Choroid plexus epithelial cell (primary cell): ENCODE results near the gene ST7L.
"Not testable (repeated sequence)": the region's sequence is repeated elsewhere in the genome, so short reads cannot be mapped to it uniquely, and the experiment has no call there.

ENCODE experiments used
- DNase-seq: peaks from one replicate; pipeline ENCODE4 v3.0.0-alpha.2; 2010; ENCODE audit warnings: low read depth
- H3K4me3 ChIP-seq: 2 replicates; pipeline ENCODE4 v1.5.1; 2011; ENCODE audit warnings: low read depth, mild to moderate bottlenecking, control low read depth, low read length, moderate library complexity
- CTCF ChIP-seq: conservative IDR thresholded peaks from 2 replicates; pipeline ENCODE4 v1.5.1; 2011; ENCODE audit warnings: low read depth, mild to moderate bottlenecking, control low read depth, inconsistent platforms, low read length, moderate library complexity

The ST7L gene

GRCh38 chr1:112618721-112619517 lies at the start of gene ST7L:
Gene ST7L (minus strand): TSS chr1:112619141. CDS start chr1:112619113, 28 bp downstream.
- H3K4me3 ChIP-seq: peak within 1 kb of the TSS; percentile 99
- no peak for TF ChIP-seq CTCF
- DNase-seq: peak; percentile 69

GRCh38 chr1:112666946-112667345 lies 48.0 kb upstream of the ST7L start:
- no peak for DNase-seq
- TF ChIP-seq CTCF: no peak
- no peak overlapping the region for H3K4me3 ChIP-seq

- no peak for DNase-seq
- H3K4me3 ChIP-seq: no peak overlapping the region
- TF ChIP-seq CTCF: no peak
Measured at GRCh38 chr1:112665857-112666256, 46.9 kb upstream of the ST7L start.

GRCh38 chr1:112651205-112651604 lies 32.3 kb upstream of the ST7L start:
- no peak for DNase-seq
- no peak overlapping the region for H3K4me3 ChIP-seq
- no peak for TF ChIP-seq CTCF

GRCh38 chr1:112646225-112646624 lies 27.3 kb upstream of the ST7L start:
- no peak for DNase-seq
- no peak overlapping the region for H3K4me3 ChIP-seq
- no peak for TF ChIP-seq CTCF

- DNase-seq: no peak
- no peak for TF ChIP-seq CTCF
Measured at GRCh38 chr1:112643080-112643479, 24.1 kb upstream of the ST7L start.

GRCh38 chr1:112640437-112640836 lies 21.5 kb upstream of the ST7L start:
- H3K4me3 ChIP-seq, DNase-seq: not testable (repeated sequence)

More at GRCh38 chr1:112643080-112643479, 24.1 kb upstream of the ST7L start:
- no peak overlapping the region for H3K4me3 ChIP-seq
